ENCODE measurements around the gene TSPAN9. TPM values are rescaled to one million over a fixed set of nuclear protein-coding genes. Genes with fewer than 3 reads are reported as not detected.

The TSPAN9 gene, protein sequence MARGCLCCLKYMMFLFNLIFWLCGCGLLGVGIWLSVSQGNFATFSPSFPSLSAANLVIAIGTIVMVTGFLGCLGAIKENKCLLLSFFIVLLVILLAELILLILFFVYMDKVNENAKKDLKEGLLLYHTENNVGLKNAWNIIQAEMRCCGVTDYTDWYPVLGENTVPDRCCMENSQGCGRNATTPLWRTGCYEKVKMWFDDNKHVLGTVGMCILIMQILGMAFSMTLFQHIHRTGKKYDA
- 10 to 100 TPM; 14.5 to 17.0 TPM for total RNA-seq

DNA sequence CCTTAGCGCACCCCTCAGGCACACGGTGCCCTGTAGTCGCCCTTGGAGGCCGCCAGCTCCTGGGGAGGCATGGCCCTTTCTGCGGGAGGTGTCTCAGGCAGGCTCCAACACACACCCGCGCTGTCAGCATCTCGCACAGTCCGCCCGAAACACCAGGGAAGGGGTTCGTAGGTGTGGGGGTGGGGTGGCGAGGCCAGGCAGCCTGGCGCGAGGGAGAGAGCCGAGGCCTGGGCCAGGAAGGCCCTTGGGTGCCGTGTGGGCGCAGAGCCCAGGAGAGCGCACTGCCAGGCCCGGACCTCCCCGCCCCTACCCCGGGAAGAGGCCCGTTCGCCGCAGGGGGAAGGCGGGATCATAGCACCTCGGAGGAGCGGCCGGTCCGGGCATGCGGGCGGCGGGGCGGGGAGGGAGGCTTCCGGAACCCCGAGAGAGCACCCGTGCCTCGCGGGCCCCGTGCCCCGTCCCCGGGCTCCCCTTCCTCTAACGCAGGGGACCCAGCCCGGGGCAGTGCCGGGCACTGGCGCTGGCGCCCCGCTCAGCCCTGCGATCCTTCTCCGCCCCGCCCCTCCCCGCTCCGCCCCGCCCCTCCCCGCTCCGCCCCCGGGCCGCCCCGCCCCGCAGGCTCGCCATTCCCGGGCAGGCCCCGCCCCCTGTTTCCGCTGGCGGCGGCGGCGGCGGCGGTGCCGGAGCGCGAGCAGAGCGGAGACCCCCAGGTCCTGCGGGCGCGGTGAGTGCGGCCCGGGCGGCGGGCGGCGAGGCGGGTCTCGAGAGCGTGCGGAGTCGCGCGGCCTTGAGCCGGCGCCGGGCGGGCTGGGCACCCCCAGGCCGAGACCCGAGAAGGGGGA lies at the start of gene TSPAN9:
TSPAN9 (plus strand) TSS at position 650 of the 842 bp plus-strand sequence. CDS start 123,815 bp downstream, outside the sequence.

Small RNA genes within 50 kb of the gene (small RNA-seq; reads per million reads assigned to genes)
- 0.30 to 2.8 reads per million in 2 donors for gene AC005912.1
- gene RF00017, result 0 reads per million in 2 donors

Other genes starting within 250 kb of the TSPAN9 start
- gene NRIP2, start 242.3 kb upstream of the TSPAN9 start, total RNA-seq, result not detected
- not detected for gene TEX52, start 220.3 kb upstream of the TSPAN9 start, total RNA-seq
- 10 to 100 TPM; 24.8 to 53.9 TPM for gene FOXM1, start 200.2 kb upstream of the TSPAN9 start, total RNA-seq
- gene RHNO1, start 200.2 kb upstream of the TSPAN9 start, total RNA-seq, result 10 to 100 TPM; 21.7 to 32.0 TPM
- 10 to 100 TPM; 22.0 to 28.0 TPM for gene TULP3, start 186.5 kb upstream of the TSPAN9 start, total RNA-seq
- 10 to 100 TPM; 10.3 to 21.6 TPM for gene TEAD4, start 118.0 kb upstream of the TSPAN9 start, total RNA-seq